Transverse colon (tissue), 4 donors: Measurements from ENCODE around the gene PID1. TPM values are rescaled to one million over a fixed set of nuclear protein-coding genes. Genes with fewer than 3 reads are reported as not detected.

Source experiments
- DNase-seq: peaks from one replicate; pipeline ENCODE4 v3.0.0-alpha.2; 2019
- H3K27ac ChIP-seq, 4 donors: fragments of 200-600 bp; sonication (generic); 2 replicates each; pipeline ENCODE4 v1.5.1; 2016 to 2018; ENCODE audit warnings: inconsistent platforms in 4 of 4
- H3K27me3 ChIP-seq: fragments of 200-600 bp; sonication (generic); 2 replicates; pipeline ENCODE4 v1.5.1; 2017; ENCODE audit warnings: inconsistent platforms
- H3K36me3 ChIP-seq, 4 donors: fragments of 200-600 bp; sonication (generic); 2 replicates each; pipeline ENCODE4 v1.5.1; 2017 to 2019; ENCODE audit warnings: inconsistent platforms in 4 of 4
- H3K4me1 ChIP-seq, 4 donors: fragments of 200-600 bp; sonication (generic); 2 replicates each; pipeline ENCODE4 v1.5.1; 2017 to 2020; ENCODE audit warnings: inconsistent platforms in 4 of 4
- H3K4me3 ChIP-seq, 4 donors: fragments of 200-600 bp; sonication (generic); 1 replicate in 1 of 4; 2 replicates in 3 of 4; pipeline versions ENCODE4 v1.5.1 to v1.6.1; 2017 to 2019; ENCODE audit warnings: inconsistent platforms in 4 of 4
- H3K9me3 ChIP-seq, 2 donors: fragments of 200-600 bp; sonication (generic); 2 replicates each; pipeline ENCODE4 v1.5.1; 2017 to 2019; ENCODE audit warnings: inconsistent platforms in 2 of 2
- EP300 ChIP-seq: sonication (generic); formaldehyde crosslinking; IDR thresholded peaks from one replicate; pipeline ENCODE4 v1.6.1; 2017; ENCODE audit warnings: antibody characterized with exemption, low read depth
- POLR2A ChIP-seq: fragments of 450-650 bp; IDR thresholded peaks from one replicate; pipeline ENCODE4 v1.6.1; 2016; ENCODE audit warnings: antibody characterized with exemption, mild to moderate bottlenecking, moderate library complexity
- POLR2AphosphoS5 ChIP-seq, 3 donors: sonication (generic); formaldehyde crosslinking; IDR thresholded peaks; one replicate each; pipeline ENCODE4 v1.6.1; 2016; ENCODE audit warnings: antibody characterized with exemption in 3 of 3
- WGBS, 2 donors: methylation state at CpG; one replicate each; pipeline ENCODE4 v1.1.5; 2018; ENCODE audit warnings: low coverage in 1 of 2; 5-methylcytosine and 5-hydroxymethylcytosine counted together
- in situ Hi-C, 4 donors: fragments of 200-750 bp; cut with MboI; loops; one replicate each; pipeline versions ENCODE4 v1.15.0 to v1.15.1; 2017; ENCODE audit warnings: low sequenced_read_pairs in 3 of 4, low pct_ligation_motif_present in 1 of 4, low pct_unique_long_range_greater_than_20kb in 1 of 4
- intact Hi-C: fragments of 100-400 bp; cut with DNase I; formaldehyde crosslinking; loops from one replicate; pipeline ENCODE4 v1.15.1; 2023; ENCODE audit warnings: low total_unique reads
- total RNA-seq, 4 donors: library from RNA; depleted of rRNA; stranded (reverse); fragments of >200 nt; gene quantifications; one replicate each; pipeline ENCODE4 v1.1.0, GENCODE V29; 2016
- TF ChIP-seq, protein P1 (sequence below), 5 experiments: fragments of 200-600 bp in 3 of 5; fragments of 450-650 bp in 2 of 5; sonication (generic) in 3 of 5; IDR thresholded peaks; 1 replicate in 2 of 5; 2 replicates in 3 of 5; pipeline ENCODE4 v1.5.1; 2016 to 2017; ENCODE audit warnings: antibody characterized with exemption in 5 of 5, inconsistent platforms in 3 of 5, mild to moderate bottlenecking in 2 of 5, moderate library complexity in 1 of 5

The PID1 gene
- total RNA-seq, 4 donors from 2014 or later: 21.6 to 54.6 (median 27.9) TPM

DNA sequence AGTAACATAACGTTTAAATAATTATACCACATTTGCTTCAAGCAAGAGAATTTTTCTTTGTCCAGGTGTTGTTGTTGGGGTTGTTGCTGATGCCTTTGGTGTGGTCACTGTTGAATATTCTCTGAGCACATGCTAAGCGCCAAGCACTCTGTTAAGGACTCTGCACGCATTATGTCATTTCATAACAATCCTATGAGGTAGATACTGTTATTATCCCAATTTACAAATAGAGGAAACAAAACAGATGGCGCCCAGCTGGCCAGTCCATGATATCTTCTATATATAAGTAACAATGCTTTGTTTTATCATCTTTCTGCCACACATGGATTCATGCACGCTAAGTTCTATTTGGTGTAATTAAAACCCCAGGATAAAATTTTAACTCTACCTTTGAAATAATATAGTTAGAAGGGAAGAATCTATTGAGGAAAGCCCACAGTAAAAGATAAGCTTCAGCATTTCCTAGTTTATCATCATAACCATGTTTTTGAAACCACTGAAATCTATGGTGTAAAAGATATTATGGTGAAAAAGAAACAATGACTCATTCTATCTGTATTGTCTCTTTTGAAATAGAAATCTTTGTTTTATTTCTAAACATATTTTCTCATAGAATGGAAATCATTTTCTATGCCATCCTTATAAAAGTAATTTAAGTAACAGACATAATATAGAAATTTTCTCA, 199.7 kb downstream of the PID1 start:
- intact Hi-C loops: no loop called here
- peaks cover 0 to under 1% of the 10 kb centered on the region in 2 donors for H3K9me3 ChIP-seq
- no peak overlapping the region for H3K27ac ChIP-seq
- H3K36me3 ChIP-seq: no peaks in the 10 kb centered on the region
- H3K4me3 ChIP-seq: no peak overlapping the region
- DNase-seq: no peak
- 73 to 80% methylated on average over 5 of the region's 5 CpGs for WGBS, 2 donors
- TF ChIP-seq EP300: no peak
- TF ChIP-seq, protein P1, sequence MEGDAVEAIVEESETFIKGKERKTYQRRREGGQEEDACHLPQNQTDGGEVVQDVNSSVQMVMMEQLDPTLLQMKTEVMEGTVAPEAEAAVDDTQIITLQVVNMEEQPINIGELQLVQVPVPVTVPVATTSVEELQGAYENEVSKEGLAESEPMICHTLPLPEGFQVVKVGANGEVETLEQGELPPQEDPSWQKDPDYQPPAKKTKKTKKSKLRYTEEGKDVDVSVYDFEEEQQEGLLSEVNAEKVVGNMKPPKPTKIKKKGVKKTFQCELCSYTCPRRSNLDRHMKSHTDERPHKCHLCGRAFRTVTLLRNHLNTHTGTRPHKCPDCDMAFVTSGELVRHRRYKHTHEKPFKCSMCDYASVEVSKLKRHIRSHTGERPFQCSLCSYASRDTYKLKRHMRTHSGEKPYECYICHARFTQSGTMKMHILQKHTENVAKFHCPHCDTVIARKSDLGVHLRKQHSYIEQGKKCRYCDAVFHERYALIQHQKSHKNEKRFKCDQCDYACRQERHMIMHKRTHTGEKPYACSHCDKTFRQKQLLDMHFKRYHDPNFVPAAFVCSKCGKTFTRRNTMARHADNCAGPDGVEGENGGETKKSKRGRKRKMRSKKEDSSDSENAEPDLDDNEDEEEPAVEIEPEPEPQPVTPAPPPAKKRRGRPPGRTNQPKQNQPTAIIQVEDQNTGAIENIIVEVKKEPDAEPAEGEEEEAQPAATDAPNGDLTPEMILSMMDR (IDR thresholded peaks at IDR 0.05): no peak
- no peak for TF ChIP-seq POLR2AphosphoS5 (IDR thresholded peaks at IDR 0.05)
- no peak for TF ChIP-seq POLR2A
- no peaks in the 10 kb centered on the region for H3K27me3 ChIP-seq
- in situ Hi-C loops: no loop called here
- H3K4me1 ChIP-seq: no peaks in the 10 kb centered on the region

DNA sequence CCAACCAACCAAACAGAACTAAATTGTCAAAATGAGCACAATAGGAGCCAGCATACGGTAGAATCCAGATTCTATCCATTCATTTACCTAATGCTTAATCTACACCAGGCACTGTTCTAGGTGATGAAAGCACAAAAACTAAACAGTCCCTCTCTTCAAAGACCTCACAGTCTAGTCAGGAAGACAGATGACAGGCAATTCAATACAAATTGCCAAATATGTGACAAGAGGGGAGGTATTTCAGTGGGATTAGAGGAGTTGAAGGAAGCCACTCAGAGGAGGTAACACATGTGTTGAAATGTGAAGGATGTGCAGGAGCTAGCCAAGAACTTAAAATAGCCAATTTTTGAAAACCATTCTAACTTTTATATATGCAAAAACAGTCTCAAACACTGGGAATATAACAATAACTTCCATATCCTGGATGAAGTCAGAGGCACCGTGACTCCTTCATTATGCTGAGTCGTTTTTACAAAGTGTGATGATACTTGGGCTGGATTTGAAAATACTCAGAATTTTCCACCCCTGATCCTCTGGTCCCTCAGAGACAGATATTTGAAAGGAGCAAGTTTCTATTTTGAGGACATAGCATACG, 204.9 kb downstream of the PID1 start:
- H3K4me1 ChIP-seq: no peaks in the 10 kb centered on the region
- no peak overlapping the region for H3K4me3 ChIP-seq
- TF ChIP-seq POLR2AphosphoS5 (IDR thresholded peaks at IDR 0.05) (no peak), POLR2A (no peak), EP300 (no peak)
- TF ChIP-seq, protein P1 (IDR thresholded peaks at IDR 0.05): no peak
- no peak for DNase-seq
- H3K27me3 ChIP-seq: no peaks in the 10 kb centered on the region
- no peaks in the 10 kb centered on the region for H3K9me3 ChIP-seq
- WGBS, 2 donors: 89 to 95% methylated on average over 2 to 4 of the region's 4 CpGs
- intact Hi-C loops: no loop called here
- in situ Hi-C loops: no loop called here
- H3K27ac ChIP-seq: no peak overlapping the region
- no peaks in the 10 kb centered on the region for H3K36me3 ChIP-seq

DNA sequence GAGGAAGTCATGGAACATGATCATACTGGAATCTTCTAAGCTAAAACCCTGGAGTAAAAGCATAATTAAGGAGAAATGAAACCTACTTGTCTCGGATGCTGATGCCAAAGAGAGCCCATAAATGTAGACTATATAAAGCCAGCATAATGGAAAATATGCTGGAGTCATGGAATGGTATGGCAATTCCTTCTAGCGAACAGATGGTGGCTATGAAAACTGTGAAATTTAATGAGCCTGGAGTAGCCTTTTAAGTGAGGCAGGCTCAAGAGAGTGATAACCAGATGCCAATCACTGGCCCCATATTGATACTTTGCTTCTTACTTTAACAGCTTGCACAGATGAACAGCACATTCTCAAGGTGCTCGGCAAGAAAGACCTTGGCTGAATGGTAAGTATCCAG, 206.3 kb downstream of the PID1 start:
- WGBS, 2 donors: 81 to 86% methylated on average over 3 of the region's 3 CpGs
- TF ChIP-seq POLR2A (no peak), EP300 (no peak), POLR2AphosphoS5 (IDR thresholded peaks at IDR 0.05) (no peak)
- TF ChIP-seq, protein P1 (IDR thresholded peaks at IDR 0.05): no peak

DNA sequence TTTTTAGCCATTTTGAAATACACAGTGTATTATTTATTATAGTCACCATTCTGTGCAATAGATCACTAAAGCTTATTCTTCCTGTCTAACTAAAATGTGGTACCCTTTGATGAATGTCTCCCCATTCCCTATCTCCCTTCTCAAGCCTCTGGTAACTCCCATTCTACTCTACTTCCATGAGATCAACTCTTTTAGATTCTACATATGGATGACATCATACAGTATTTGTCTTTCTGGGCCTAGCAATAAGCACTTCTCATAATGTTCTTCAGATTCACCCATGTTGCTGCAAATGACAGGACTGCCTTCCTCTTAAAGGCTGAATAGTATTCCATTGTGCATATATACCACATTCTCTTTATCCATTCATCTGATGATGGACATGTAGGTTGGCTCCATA, 210.9 kb downstream of the PID1 start:
- no peaks in the 10 kb centered on the region for H3K9me3 ChIP-seq
- DNase-seq: no peak
- H3K27ac ChIP-seq: no peak overlapping the region
- in situ Hi-C loops (no loop called here), intact Hi-C loops (no loop called here)
- H3K4me1 ChIP-seq: no peaks in the 10 kb centered on the region
- no peak overlapping the region for H3K4me3 ChIP-seq
- H3K27me3 ChIP-seq: no peaks in the 10 kb centered on the region
- H3K36me3 ChIP-seq: no peaks in the 10 kb centered on the region
- no peak for TF ChIP-seq POLR2AphosphoS5 (IDR thresholded peaks at IDR 0.05)
- TF ChIP-seq EP300: no peak
- no peak for TF ChIP-seq POLR2A
- TF ChIP-seq, protein P1 (IDR thresholded peaks at IDR 0.05): no peak

More for the DNA sequence above, 206.3 kb downstream of the PID1 start:
- in situ Hi-C loops: no loop called here
- no peaks in the 10 kb centered on the region for H3K27me3 ChIP-seq
- no peak overlapping the region for H3K4me3 ChIP-seq
- intact Hi-C loops: no loop called here
- no peaks in the 10 kb centered on the region for H3K4me1 ChIP-seq
- no peak overlapping the region for H3K27ac ChIP-seq
- H3K9me3 ChIP-seq: no peaks in the 10 kb centered on the region
- H3K36me3 ChIP-seq: no peaks in the 10 kb centered on the region
- no peak for DNase-seq
